HG02973 (cell line): ENCODE data around the gene MRPL22.
"Not testable (repeated sequence)": the region's sequence is repeated elsewhere in the genome, so short reads cannot be mapped to it uniquely, and the experiment has no call there.

Experiments
- ATAC-seq: cut with Tn5 transposase; IDR thresholded peaks from one replicate; pipeline ENCODE4 v1.9.1; 2021; ENCODE audit warnings: moderate library complexity; ENCODE audit not compliant: unreplicated experiment

The MRPL22 gene

DNA sequence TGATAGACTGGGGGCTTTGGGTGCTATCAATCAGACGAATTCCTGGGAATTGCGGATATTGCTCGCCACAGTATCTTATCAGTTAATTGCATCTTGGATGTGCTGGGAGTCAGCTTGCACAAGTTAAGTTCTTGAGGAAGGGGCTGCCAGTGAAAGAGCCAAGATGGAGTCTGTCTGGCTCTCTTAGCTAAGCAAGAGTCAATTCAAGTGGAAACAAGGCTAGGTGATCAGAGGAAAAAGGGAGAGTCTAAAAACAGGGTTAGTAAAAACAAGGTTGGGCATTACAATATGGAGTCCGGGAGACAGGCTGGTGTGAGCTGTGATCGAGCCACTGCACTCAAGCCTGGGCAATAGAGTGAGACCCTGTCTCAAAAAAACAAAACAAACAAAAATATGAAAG is 1.5 kb upstream of the MRPL22 start:
- ATAC-seq: not testable (repeated sequence)

GRCh38 chr5:154940375-154940771 is 500 bp upstream of the MRPL22 start:
- no peak for ATAC-seq

GRCh38 chr5:154943527-154943926 is 2.7 kb downstream of the MRPL22 start:
- ATAC-seq: no peak

DNA sequence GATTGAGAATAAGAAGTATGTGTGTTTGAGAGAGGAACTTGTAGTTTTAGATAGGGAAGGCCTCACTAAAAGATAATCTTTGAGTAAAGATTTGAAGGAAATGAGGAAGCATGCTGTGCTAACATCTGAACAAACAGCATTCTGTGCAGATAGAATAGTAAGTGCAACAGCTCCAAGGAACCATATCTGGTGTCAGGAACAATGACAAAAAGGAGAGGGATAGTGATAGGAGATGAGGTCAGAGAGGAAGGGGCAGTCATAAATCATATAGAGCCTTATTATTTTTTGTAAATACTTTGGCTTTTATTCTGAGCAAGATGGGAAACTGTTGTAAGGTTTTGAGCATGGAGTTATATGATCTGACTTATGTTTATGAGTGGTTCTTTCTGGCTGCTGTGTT is 3.8 kb downstream of the MRPL22 start:
- no peak for ATAC-seq

GRCh38 chr5:154945695-154946301 is 4.9 kb downstream of the MRPL22 start:
- ATAC-seq: no peak

DNA sequence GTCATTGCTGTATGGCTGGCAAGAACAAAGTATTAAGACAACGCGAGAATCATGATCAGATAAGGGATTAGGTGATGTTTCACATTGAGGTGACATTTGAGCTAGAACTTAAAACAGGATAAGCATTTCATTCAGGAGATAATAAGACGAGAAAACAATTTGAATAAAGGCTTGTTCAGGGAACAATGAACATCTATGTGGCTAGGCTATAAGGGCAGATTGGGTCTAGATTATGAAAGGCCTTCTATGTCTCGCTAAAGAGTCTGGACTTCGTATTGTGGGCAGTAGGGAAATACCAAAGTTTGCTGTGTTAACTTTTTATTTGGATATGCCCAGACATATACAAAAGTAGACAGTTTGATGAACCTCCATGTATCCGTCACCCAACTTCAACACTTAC is 6.9 kb downstream of the MRPL22 start:
- no peak for ATAC-seq

DNA sequence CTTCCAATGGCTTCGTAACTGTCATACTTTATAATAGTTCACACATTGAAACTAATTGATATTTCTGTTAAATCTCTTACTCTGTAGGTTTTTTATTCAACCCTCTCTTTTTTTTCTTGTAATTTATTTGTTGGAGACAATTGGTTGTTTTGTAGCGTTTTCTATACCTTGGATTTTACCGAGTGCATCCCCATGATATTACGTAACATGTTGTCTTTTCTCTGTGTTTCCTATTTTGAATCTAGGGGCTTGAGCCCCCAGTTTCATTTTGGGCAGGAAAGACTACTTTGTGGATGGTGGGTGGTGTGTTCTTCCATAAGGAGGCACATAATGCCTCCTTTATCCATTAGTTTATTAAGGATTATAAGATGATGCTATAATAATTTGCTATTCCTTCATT is 7.4 kb downstream of the MRPL22 start:
- ATAC-seq: no peak

GRCh38 chr5:154949781-154950180 is 8.9 kb downstream of the MRPL22 start:
- no peak for ATAC-seq

DNA sequence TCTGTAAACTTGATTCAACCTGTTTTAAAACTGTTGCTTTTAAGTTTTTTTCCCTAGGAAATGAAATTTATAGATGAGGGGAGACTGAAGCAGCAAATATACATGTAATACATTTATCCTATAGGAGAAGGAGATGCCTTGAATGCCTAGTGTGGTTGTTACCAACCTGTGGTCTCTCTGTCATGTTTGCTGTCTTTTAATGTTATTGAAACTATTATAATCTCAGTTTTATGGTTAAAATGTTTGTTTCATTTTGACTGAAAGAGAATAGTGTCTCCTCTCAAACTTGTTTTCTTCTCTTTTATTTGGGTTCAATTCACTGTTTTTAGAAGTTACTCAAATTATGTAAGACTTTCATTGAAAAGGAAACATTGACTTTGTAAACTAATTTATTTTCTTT is 15.8 kb downstream of the MRPL22 start:
- ATAC-seq: no peak

GRCh38 chr5:154962494-154962893 is 21.6 kb downstream of the MRPL22 start:
- ATAC-seq: peak; percentile 97

- no peak for ATAC-seq
These were observed 25.4 kb downstream of the MRPL22 start for GRCh38 chr5:154966081-154966841.

- ATAC-seq: no peak
These were observed 26.0 kb downstream of the MRPL22 start for GRCh38 chr5:154966874-154967273.

DNA sequence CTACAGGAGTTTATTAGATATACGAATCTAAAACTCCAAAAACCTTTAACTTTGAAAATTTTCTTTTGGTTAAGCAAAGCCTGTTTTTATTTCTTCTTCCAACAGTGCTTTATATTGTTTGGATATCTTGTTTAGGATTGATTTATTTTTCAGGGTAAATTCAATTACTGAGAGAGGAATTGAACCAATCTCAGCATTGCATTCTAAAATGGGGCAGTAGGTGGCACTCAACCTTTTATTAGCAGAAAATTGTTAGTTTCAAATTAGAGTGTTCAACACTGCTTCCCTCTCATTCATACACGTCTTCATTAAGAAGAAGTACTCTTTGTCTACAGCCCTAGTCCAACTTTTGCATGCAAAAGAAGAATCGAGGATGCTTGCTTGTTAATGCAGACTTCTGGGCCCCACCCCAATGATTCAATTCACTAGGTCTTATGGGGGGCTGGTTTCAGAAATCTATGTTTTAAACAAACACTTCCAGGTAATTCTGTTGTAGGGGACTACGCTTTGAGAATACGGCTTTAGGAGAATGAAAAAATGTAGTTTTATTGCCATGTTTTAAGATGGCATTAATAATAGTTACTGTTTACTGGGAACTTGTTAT is 26.6 kb downstream of the MRPL22 start:
- no peak for ATAC-seq

GRCh38 chr5:154968953-154969352 is 28.1 kb downstream of the MRPL22 start:
- no peak for ATAC-seq

GRCh38 chr5:154970759-154971158 is 29.9 kb downstream of the MRPL22 start:
- ATAC-seq: no peak

DNA sequence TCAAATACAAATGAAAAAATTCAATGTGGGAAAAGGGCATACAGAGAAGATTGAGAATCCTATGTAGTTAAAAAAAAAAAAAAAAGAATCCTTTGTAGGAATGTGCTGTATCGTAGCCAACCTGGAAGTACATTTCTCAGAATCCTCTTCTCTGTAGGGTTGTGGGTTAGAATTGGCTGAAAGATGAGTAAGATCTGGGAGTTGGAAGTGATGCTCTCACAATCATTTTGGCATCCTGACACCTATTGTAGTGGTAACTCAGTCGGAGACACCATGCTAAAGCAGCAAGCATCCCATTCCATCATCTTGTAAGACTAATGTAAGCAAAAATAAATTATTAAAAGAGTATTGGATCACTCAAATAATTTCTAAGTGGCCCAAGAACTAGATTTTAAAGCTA is 30.6 kb downstream of the MRPL22 start:
- no peak for ATAC-seq

- no peak for ATAC-seq
These were observed 31.7 kb downstream of the MRPL22 start for GRCh38 chr5:154972476-154973080.

DNA sequence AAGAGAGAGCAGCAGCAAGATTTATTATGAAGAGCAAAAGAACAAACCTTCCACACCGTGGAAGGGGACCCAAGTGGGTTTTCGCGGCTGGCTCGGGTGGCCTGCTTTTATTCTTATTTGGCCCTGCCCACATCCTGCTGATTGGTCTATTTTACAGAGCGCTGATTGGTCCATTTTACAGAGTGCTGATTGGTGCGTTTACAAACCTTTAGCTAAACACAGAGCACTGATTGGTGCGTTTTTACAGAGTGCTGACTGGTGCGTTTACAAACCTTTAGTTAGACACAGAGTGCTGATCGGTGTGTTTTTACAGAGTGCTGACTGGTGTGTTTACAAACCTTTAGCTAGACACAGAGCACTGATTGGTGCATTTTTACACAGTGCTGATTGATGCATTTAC is 35.2 kb downstream of the MRPL22 start:
- not testable (repeated sequence) for ATAC-seq

- ATAC-seq: no peak
These were observed 36.5 kb downstream of the MRPL22 start for GRCh38 chr5:154977409-154977808.

DNA sequence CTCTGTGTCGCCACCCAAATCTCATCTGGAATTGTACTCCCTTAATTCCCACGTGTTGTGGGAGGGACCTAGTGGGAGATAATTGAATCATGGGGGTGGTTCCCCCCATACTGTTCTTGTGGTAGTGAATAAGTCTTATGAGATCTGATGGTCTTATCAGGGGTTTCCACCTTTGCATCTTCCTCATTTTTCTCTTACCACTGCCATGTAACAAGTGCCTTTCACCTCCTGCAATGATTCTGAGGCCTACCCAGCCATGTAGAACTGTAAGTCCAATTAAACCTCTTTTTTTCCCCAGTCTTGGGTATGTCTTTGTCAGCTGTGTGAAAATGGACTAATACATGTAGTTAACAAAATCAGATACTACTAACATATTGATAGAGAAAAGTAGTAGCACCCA is 37.4 kb downstream of the MRPL22 start:
- ATAC-seq: not testable (repeated sequence)

DNA sequence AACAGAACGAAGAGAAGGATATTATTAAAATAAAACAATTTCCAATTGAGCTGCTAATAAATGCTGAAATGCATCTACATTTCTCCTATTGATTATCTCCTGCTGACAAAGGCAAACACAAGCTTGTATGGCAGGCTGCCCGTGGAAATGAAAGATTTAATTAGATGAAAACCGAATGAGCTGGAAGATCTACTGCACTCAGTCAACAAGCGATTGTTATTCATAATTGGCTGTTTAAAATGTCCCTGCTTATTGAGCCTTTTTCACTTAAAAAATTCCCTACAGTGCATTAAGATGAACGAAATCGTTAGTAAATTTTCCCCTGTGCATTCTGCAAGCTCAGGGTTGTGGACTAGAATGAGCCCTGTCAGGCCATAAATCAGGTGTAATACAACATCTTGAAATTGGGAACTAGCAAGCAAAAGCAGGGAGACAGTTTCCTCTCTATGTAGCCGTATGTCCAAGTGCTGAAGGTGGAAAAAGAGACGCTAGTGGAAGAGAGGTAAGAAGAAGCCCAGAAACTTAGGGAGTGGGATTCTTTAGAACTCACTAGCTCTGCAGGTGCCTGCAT is 44.2 kb downstream of the MRPL22 start:
- ATAC-seq: no peak

GRCh38 chr5:154986151-154986550 is 45.3 kb downstream of the MRPL22 start:
- ATAC-seq: no peak
